CD1c-positive myeloid dendritic cell (primary cell): ENCODE data around the gene SLC22A23.

Experiments used
- DNase-seq: peaks from one replicate; pipeline ENCODE4 v3.0.0-alpha.2; 2016; ENCODE audit errors: extremely low spot score

SLC22A23 gene

DNA sequence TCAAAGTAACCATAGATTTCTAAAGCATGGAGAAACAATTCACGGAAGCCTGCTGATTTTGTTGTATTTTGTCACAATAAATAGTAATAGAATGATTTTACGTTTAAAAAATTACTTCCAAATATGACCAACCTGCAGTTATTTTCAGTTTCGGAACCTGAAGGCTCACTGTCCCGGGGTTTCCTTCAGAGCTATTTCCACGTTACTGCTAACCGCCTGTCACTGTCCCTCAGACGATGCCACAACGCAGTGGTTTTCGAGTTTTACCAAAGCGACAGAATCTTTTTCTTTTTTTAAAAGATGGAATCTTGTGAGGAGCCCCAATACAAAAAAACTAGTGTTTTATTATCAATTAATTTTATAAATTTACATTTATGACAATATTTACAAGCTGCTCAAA, 157.6 kb downstream of the SLC22A23 start:
- DNase-seq = no peak

DNA sequence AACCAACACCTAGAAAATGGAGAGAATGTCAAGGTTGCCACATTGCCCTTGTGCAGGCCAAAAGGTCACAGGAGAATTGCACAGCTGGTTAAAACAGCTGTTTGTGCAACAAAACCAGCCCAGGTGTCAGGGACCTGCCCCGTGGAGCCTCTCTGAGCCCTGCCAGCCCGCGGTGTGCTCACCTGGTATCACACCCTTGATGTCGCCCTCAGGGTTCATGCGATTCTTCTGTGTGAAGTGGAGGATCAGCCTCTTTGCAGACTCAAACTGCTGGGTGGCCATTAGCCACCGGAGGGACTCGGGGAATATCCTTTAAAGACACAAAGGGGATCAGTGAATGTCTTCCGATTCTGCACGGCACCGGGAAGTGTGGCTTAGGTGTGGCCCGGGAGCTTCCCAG, 158.9 kb downstream of the SLC22A23 start:
- DNase-seq = no peak

GRCh38 chr6:3297006-3297405, 159.8 kb downstream of the SLC22A23 start:
- no peak for DNase-seq

DNA sequence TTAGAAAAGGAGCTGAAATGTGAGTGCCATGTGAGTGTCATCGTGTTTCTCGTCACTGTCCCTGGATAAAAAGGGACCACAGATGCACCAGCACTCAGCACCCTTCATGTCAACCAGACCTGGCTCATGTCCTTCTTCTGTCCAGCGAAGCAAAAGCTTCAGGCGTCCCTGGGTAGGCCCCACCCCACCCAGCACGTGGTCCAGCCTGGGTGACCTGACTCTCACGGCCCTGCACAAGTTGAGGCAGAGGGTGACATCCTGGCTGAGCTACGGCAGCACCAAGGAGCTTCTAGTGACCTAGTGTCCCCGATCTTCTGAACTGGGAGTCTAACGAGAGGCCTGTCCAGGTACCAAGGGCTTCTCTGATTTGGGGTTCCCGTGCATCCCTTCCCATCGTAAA, 160.3 kb downstream of the SLC22A23 start:
- DNase-seq = no peak

- DNase-seq = no peak
Observed at GRCh38 chr6:3296078-3296477, 160.8 kb downstream of the SLC22A23 start.

DNA sequence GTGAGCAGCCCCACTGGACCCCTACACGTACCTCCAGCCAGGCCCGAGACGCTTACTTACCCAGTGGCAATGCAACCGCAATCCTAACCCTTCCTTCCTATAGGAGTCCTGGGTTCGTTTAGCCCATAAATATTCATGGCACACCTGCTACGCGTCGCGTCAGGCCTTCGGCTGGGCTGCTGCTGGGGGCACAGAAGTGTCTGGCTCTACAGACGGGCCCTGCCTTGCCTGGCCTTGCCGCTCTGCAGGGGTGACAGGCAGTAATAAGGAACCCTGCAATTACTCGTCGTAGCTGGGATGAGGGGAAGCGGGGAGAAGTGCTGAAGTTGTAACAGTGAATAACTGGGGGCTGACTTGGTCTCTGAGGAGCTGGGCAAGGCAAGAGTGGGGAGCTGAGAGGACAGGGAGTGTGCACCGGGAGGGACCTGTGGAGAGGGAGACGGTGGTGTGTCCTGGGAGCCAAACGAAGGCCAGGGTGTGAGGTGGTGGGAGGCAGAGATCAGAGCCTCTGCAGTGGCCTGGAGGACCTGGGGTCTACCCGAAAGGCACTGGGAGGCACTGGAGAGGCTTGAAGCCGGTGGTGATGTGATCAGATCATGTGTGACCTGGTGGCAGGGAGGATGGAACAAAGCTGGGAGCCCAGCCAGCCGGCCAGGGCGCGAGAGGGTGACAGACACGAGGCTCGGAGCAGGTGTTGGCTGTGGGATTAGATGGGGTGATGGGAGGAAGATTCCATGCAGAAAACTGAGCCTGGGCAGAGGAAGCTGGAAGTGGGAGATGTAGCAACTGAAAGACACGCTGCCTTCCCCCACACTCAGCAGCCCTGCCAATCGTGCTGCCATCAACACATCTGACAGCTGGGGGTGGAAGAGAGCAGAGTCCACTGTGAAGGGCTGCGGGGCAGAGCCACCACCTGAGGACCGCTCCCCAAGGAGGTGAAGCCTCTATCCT, 161.7 kb downstream of the SLC22A23 start:
- DNase-seq = no peak

- DNase-seq = no peak
Observed at GRCh38 chr6:3294396-3294795, 162.5 kb downstream of the SLC22A23 start.

GRCh38 chr6:3293271-3294155, 163.3 kb downstream of the SLC22A23 start:
- no peak for DNase-seq

GRCh38 chr6:3292431-3293197, 164.2 kb downstream of the SLC22A23 start:
- DNase-seq = no peak

DNA sequence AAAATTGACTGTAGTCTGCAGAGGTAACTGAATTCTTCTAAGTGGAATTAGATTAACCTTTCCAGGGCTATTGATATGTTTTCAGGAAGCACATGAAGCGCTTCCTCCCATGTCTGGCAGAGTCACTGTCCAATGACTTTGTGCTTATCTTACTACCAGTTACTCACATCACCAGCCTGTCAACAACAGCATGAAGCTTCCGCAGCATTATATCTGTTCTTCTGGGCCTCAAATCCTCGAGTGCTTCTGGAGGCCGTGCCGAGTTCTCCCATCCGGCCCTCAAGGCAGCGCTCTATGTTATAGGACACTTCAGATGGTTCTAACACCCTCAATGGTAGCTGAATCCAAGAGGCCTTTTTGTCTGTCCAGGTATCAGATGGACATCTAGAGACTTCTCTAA, 164.9 kb downstream of the SLC22A23 start:
- no peak for DNase-seq

GRCh38 chr6:3291346-3291745, 165.5 kb downstream of the SLC22A23 start:
- DNase-seq = no peak

- DNase-seq = no peak
Observed at GRCh38 chr6:3290931-3291211, 166.0 kb downstream of the SLC22A23 start.

GRCh38 chr6:3290149-3290930, 166.5 kb downstream of the SLC22A23 start:
- DNase-seq = no peak

DNA sequence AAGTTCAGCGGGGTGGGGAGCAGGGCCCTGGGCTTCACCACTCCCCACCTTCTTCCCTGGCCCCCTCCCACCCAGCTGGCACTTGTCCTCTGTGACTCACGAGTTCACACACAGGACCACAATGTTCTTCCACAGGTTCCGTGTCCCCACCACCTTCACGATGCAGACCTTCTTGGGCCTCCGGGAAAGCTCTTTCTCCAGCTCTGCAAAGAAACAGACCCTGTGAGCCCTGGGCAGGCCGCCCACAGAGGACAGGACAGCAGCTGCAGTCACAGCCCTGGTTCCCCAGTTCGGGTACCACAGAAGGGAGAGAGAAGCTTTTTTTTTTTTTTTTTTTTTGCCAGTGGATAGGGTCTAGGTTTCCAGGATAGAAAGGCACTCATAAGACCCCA, 167.2 kb downstream of the SLC22A23 start:
- DNase-seq = no peak

DNA sequence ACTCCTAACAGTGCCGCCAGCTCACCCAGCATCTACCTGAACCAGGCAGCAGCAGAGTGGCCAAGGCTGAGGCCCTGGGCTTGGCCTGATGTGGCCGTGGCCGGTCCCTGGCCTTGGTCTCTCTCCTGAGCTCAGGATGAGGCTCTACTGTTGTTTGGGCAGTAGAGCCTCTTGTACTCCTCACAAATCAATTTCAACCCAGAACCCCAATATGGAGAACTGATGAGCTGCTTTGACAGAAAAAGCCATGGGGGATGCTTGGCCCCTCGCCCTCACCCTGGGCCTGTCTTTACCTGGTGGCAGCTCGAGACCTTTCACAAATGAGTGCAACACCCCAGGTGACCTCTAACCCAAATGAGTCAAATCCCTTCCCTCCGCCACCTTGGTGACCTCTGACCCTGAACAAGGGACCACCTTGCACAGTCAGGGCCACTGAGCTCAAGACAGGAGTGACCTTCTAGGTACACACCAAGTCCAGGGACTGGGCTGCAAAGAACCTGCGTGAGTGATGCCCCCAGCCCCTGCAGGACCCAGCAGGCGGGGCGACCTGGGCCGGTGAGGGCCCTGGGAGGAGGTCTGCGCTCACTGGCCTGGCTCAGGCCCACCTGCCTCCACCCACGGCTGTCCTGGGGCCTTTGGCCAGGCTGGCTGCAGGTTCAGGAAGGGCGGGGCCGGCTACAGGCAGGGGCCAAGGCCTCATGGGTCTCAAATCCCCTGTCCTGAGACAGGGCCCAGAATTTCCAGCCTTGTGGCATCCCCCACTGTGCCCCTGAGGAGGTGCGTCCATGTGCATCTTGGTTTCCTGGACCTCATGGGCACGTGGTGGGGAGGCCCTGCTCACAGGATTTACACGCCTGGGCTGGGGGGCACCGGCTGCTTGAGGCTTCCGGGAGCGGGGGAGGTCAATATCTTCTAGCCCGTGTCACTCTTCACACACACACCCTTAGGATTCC, 167.9 kb downstream of the SLC22A23 start:
- DNase-seq = no peak

DNA sequence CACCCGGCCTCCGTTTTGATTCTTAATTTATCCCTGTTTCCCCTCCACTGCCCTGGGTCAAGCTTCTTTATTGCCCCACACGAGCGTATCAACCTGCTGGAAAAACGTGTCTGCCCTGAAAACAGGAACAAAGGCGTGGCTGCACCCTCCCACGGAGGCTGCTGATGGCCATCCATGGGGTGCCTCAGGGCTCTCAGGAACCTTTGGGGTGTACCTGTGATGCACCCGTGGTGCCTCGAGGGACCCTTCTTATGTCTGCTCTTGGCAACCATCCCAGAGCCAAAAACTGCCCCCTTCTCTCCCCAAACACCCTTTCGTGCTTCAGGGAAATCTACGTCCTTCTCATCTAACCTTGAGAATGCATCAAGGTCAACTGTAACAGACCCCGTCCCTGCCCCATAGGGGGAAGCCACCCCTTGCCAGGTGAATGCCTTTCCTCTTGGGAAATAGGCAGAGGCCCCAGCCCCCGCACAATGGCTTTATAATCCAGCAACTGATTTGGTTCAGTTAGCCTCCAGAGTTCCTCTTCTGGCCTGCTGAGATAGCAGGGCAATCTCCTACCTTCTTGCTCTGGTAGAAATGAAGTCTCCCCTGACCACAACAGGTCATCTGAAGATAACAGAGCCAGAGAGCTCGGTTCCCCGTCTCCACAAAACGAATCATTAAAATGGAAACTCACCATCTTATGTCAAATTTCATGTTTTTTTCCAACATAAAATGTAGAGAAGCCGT, 168.7 kb downstream of the SLC22A23 start:
- DNase-seq = no peak

GRCh38 chr6:3287308-3287707, 169.5 kb downstream of the SLC22A23 start:
- DNase-seq = no peak

DNA sequence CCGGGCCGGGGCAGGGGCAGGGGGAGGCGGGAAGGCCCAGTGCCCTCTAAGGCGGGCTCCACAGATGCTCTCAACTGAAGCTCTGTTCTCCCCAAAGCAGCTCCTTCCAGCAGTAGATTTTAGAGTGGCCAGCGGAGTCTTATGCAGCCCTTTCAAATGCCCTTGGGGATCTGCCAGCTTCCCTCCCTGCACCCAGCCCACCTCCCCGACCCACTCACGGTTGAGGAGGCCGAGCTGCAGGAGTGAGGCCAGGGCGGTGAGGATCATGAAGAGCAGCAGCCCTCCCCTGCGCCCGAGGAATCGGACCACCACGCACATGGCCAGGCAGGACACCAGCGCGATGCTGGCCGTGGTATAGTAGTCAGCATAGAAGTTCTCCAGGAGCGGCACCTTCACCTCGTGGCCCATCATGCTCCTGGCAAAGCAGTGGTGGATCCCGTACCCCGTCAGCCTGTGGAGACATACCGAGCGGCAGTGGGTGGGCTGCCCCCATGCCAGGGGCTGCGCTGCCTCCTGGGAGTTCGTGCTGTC, 170.1 kb downstream of the SLC22A23 start:
- DNase-seq = no peak

GRCh38 chr6:3285732-3286131, 171.1 kb downstream of the SLC22A23 start:
- no peak for DNase-seq
